ENCODE data around the gene HAPLN3.
"Not testable (repeated sequence)": the region's sequence is repeated elsewhere in the genome, so short reads cannot be mapped to it uniquely, and the experiment has no call there.

The HAPLN3 gene

GRCh38 chr15:88894819-88895767, at the start of gene HAPLN3:
Gene HAPLN3 (minus strand): TSS chr15:88895544. CDS start chr15:88887298, 8,246 bp downstream.
- no peak for DNase-seq (ENCODE audit: low spot score)

- no peak for DNase-seq (ENCODE audit: low spot score)
These were observed 44.8 kb upstream of the HAPLN3 start for GRCh38 chr15:88940110-88940675.

GRCh38 chr15:88939486-88939806, 44.1 kb upstream of the HAPLN3 start:
- no peak for DNase-seq (ENCODE audit: low spot score)

GRCh38 chr15:88938802-88939485, 43.6 kb upstream of the HAPLN3 start:
- no peak for DNase-seq (ENCODE audit: low spot score)

- DNase-seq (ENCODE audit: low spot score) = not testable (repeated sequence)
These were observed 39.1 kb upstream of the HAPLN3 start for GRCh38 chr15:88934449-88934848.

GRCh38 chr15:88932875-88933330, 37.6 kb upstream of the HAPLN3 start:
- DNase-seq (ENCODE audit: low spot score) = no peak

GRCh38 chr15:88932271-88932874, 37.0 kb upstream of the HAPLN3 start:
- no peak for DNase-seq (ENCODE audit: low spot score)

GRCh38 chr15:88930579-88930978, 35.2 kb upstream of the HAPLN3 start:
- DNase-seq (ENCODE audit: low spot score) = no peak

- not testable (repeated sequence) for DNase-seq (ENCODE audit: low spot score)
These were observed 34.2 kb upstream of the HAPLN3 start for GRCh38 chr15:88929358-88930098.

- DNase-seq (ENCODE audit: low spot score) = not testable (repeated sequence)
These were observed 32.8 kb upstream of the HAPLN3 start for GRCh38 chr15:88928192-88928591.

- not testable (repeated sequence) for DNase-seq (ENCODE audit: low spot score)
These were observed 30.3 kb upstream of the HAPLN3 start for GRCh38 chr15:88925648-88926047.

GRCh38 chr15:88920892-88921435, 25.6 kb upstream of the HAPLN3 start:
- not testable (repeated sequence) for DNase-seq (ENCODE audit: low spot score)

GRCh38 chr15:88920186-88920891, 25.0 kb upstream of the HAPLN3 start:
- no peak for DNase-seq (ENCODE audit: low spot score)

GRCh38 chr15:88918738-88919137, 23.4 kb upstream of the HAPLN3 start:
- DNase-seq (ENCODE audit: low spot score) = no peak

- no peak for DNase-seq (ENCODE audit: low spot score)
These were observed 22.4 kb upstream of the HAPLN3 start for GRCh38 chr15:88917760-88918159.

- DNase-seq (ENCODE audit: low spot score) = no peak
These were observed 20.0 kb upstream of the HAPLN3 start for GRCh38 chr15:88915354-88915753.

GRCh38 chr15:88913850-88914169, 18.5 kb upstream of the HAPLN3 start:
- no peak for DNase-seq (ENCODE audit: low spot score)

GRCh38 chr15:88913017-88913849, 17.9 kb upstream of the HAPLN3 start, which contains the start of gene MFGE8:
Gene MFGE8 (minus strand): TSS chr15:88913379. CDS start chr15:88913319, 60 bp downstream.
- DNase-seq (ENCODE audit: low spot score) = no peak

- no peak for DNase-seq (ENCODE audit: low spot score)
These were observed 17.2 kb upstream of the HAPLN3 start for GRCh38 chr15:88912500-88912921.

- no peak for DNase-seq (ENCODE audit: low spot score)
These were observed 16.4 kb upstream of the HAPLN3 start for GRCh38 chr15:88911766-88912118.

All from hematopoietic multipotent progenitor cell treated with erythropoietin and hydrocortisone succinate and interleukin-3 and kit ligand, for 17 days (in vitro differentiated cells).